Middle frontal gyrus (tissue), 1 donor: Measurements from ENCODE around the gene RMDN2.
A peak's percentile ranks its signal among the peaks of the same experiment; 100 is the strongest.
"Not testable (repeated sequence)": the region's sequence is repeated elsewhere in the genome, so short reads cannot be mapped to it uniquely, and the experiment has no call there.

Experiments used
- DNase-seq: peaks from one replicate; pipeline ENCODE4 v3.0.0-alpha.2; 2015; ENCODE audit warnings: low spot score; ENCODE audit errors: extremely low spot score

Gene RMDN2

DNA sequence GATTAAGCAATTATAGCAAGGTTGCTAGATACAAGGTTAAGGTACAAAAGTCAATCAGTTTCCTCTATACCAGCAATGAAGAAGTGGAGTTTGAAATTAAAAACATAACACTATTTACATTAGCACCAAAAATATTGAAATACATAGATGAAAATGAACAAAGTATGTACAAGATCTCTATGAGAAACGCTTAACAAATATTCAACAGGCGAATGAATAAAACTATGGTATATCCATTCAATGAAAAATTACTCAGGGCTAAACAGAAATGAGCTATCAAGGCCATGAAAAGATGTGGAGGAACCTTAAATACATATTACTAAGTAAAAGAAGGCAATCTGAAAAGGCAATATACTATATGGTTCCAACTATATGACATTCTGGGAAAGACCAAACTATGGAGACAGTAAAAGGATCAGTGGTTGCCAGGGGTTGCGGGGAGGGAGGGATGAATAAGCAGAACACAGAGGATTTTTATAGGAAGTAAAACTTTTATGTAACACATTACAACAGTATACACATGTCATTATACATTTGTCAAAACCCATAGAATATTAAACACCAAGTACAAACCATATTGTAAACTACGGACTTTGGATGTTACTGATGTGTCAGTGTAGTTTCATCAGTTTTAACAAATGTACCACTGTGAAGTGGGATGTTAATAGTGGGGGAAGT, 62.1 kb downstream of the RMDN2 start:
- DNase-seq: no peak

DNA sequence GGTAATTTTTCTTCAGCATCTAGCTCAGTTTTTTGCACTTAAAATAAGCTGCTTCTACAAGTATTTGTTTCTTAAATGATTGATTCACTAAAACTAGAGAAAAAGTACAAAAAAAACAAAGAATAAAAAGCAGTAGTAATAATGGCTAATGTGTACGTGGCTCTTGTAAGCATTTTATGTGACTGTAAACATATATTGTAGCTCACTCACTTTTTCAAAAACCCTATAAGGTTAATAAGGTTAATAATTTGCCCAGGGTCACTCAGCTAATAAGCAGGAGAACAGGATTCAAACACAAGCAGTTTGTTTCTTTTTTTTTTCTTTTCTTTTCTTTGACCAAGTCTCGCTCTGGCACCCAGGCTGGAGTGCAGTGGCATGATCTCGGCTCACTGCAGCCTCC, 67.5 kb downstream of the RMDN2 start:
- no peak for DNase-seq

DNA sequence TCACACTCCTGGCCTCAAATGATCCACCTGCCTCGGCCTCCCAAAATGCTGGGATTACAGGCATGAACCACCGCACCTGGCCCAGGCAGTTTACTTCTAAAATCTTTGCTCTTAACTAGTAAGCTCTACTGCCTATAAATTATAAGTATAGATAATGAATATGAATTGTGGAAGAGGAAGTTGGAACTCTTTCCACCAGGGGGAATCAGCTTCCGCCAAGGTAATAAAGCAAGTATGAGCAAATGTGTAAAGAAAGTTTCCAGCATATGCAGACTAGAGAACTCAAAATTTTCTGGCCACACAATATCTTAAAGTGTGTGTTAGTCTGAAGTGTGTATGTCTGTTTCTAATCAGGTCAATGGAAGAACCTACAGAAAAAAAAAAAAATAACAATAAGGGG, 68.1 kb downstream of the RMDN2 start:
- DNase-seq: no peak

DNA sequence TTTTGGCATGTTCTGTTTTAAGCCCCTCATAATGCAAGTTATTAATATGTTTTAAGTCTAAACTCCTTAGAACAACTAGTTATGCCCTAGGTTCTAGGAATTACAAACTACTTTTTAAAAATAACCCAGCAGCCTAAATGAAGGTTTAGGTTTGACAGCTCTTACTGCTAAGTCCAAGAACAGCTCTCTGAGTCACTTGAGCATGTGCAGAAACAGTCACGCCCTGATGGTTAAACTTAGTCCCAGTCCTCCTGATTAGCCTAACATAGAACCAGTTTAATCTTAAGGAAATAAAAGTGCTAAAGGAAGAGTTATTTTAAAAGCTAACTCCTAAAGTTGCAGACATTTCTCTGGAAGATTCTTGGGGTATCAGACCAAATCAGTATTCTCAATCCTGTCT, 72.5 kb downstream of the RMDN2 start:
- no peak for DNase-seq

DNA sequence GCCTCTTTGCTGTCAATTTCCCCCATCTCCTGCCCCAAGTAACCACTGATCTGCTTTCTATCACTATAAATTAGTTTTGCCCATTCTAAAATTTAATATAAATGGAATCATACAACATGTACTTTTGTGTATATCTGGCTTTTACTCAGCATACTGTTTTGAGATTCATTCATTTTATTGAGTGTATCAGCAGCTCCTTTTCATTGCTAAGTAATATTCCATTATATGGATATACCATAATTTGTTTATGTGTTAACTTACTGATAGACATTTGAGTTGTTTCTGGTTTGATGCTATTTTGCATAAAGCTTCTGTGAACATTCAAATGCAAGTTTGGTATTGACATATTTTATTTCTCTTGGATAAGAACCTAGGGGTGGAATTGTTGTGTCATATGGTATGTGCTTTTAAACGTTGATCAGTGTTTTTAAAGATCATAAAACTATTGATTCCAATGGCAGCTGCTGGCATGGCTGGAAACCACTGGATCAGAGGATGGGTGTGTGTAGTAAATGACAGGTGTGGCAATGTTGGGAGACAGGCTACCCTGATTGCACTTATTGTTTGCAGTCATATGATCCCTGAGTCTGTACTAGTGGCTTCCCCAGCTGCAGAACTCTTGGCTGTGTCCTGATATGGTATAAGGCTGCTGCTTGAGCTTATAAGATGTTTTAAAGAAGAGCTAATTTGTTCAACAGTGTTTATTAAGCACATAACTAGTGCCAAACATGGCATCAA, 75.6 kb downstream of the RMDN2 start:
- no peak for DNase-seq

DNA sequence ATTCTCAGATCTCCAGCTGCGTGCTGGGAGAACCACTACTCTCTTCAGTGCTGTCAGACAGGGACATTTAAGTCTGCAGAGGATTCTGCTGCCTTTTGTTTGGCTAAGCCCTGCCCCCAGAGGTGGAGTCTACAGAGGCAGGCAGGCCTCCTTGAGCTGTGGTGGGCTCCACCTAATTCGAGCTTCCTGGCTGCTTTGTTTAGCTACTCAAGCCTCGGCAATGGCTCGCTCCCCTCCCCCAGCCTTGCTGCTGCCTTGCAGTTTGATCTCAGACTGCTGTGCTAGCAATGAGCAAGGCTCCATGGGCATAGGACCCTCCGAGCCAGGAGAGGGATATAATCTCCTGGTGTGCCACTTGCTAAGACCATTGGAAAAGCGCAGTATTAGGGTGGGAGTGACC, 85.1 kb downstream of the RMDN2 start:
- DNase-seq: not testable (repeated sequence)

DNA sequence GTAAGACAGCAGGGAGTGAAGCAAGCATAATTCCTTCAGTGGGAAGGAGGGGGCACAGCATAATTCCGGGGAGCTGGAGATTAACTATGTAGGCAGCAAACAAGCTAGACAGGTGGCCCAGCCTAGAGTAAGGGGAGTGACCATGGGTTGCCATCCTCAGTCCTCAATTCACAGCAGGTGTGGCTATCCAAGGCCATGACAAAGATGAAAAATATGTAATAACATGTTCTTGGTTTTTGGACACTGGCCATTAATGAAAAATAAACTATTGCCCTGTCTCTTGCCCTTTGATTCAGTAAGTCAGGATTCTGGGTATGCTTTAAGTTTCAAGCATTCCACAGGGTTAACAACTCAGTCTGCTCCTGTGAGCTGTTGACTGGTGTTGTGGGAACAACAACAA, 85.9 kb downstream of the RMDN2 start:
- no peak for DNase-seq

DNA sequence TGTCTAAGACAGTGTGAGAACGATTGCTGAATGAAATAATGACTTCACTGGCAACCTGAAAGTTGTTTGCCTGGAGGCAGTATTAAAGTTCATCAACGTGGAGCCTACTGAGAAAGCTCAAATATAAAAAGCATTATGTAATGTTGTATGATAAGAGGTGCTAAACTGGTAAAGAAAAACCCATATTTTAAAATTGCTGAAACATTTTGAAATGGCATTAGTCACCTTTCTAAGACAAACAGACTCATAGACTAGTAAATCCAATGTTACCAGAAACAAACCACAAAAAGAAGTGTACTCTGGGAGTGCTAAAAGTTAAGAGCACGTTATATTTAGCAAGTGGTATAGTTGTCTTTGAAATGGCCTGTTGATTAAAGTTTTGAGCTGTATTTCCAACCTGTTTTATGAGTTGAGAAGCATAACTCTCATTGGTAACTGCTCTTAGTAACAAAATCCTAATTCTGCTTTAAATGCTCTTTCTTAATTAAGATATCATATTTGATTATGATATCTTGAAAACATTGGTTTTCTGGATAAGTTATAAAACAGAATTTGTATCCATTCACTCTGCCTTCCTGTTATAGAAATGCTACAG, 88.2 kb downstream of the RMDN2 start:
- no peak for DNase-seq

DNA sequence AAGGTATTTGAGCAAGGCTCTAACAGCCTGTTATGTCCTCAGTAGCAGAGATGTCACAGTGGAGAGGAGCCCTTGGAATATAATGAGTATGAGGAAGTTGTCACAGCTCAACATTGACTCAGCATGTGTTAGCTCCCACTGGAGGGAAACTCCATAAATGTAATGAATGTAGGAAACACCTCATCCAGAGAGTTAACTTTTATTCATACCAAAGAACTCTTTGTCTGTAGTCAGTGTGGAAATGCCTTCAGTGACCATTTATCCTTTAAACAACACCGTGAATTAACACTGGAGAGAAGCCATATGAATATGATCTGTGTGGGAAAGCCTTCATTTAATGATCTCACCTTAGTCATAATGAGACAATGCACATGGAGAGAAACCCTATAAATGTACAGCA, 91.1 kb downstream of the RMDN2 start:
- DNase-seq: no peak

DNA sequence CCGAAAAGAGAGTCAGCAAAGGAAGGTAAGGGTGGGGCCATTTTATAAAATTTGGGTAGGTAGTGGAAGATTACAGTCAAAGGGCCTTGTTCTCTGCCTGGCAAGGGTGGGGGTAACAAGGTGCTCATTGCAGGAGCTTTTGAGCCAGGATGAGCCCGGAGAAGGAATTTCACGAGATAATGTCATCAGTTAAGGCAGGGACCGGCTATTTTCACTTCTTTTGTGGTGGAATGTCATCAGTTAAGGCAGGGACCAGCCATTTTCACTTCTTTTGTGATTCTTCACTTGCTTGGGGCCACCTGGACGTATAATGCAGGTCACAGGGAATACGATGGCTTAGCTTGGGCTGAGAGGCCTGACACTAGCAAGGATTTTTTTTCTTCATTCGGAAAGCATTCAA, 92.7 kb downstream of the RMDN2 start:
- no peak for DNase-seq

DNA sequence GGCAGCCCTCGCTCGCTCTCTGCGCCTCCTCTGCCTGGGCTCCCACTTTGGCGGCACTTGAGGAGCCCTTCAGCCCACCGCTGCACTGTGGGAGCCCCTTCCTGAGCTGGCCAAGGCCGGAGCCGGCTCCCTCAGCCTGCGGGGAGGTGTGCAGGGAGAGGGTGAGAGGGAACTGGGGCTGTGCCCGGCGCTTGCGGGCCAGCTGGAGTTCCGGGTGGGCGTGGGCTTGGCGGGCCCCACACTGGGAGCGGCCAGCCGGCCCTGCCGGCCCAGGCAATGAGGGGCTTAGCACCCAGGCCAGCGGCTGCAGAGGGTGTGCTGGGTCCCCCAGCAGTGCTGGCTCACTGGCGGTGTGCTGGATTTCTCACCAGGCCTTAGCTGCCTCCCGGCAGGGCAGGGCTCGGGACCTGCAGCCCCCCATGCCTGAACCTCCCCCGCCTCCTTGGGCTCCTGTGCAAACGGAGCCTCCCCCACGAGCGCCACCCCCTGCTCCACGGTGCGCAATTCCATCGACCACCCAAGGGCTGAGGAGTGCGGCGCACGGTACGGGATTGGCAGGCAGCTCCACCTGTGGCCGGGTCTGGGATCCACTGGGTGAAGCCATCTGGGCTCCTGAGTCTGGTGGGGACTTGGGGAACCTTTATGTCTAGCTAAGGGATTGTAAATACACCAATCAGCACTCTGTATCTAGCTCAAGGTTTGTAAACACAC, 95.4 kb downstream of the RMDN2 start:
- DNase-seq: not testable (repeated sequence)

DNA sequence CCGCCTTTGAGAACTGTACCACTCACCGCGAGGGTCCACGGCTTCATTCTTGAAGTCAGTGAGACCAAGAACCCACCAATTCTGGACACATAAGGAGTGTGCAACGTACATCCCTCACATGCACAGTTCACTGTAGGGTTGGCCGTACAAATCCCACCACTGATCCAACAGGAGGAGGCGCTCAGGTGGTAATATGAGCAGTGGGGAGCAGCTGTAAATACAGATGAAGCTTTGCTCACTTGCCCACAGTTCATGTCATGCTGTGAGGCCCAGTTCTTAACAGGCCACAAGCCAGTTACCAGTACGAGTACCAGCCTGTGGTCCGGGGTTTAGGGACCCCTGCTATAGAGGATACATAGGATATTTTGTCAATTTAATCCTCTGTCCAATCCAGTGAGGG, 96.5 kb downstream of the RMDN2 start:
- DNase-seq: no peak

DNA sequence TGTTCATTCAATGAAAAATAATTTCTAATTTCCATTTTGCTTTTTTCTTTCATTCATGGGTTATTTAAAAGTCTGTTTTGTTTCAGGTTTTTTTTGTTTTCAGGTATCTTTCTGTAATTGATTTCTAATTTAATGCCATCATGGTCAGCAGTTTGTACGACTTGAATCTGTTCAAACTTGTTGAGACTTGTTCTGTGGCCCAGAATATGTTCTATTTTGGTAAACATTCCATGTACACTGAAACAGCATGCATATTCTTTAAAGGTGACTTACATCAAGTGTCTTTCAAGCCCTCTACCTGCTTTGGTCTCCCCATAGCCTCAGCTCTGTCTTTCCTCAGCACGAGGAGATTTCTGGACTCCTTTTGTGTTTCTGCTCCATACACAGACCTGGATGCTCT, 101.8 kb downstream of the RMDN2 start:
- DNase-seq: no peak

DNA sequence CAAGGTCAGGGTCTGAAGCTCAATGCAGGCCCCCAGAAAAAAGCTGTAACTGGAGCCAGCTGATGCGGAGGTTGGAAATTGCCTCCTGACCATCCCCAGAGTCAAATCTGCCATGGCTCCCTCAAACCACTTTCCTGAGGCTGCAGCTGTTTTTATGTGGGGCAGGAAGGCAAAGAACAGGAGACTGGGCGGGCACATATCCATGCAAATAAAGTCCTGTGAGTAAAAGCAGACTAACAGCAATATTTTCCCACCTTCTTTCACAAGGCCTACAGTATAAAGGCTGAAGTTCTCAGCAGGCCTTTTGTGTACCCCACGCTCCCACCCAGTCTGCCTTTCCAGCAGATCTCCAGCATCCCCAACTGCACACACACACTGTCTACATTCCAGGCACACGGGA, 103.7 kb downstream of the RMDN2 start:
- no peak for DNase-seq

DNA sequence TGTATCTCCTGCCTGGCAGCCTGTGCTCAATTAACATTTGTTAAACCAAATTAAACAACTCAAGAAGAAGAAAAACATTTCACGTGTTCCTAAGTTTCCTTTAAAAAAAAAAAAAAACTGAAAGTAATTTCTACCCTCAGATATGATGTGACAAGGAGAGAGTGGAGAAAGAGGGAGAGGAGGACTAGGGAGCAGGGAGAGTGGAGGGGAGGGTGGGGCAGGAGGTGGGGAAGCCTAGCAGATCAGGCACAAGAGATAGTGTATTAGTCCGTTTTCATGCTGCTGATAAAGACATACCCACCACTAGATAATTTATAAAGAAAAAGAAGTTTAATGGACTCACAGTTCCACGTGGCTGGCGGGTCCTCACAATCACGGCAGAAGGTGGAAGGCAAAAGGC, 104.4 kb downstream of the RMDN2 start:
- DNase-seq: no peak

DNA sequence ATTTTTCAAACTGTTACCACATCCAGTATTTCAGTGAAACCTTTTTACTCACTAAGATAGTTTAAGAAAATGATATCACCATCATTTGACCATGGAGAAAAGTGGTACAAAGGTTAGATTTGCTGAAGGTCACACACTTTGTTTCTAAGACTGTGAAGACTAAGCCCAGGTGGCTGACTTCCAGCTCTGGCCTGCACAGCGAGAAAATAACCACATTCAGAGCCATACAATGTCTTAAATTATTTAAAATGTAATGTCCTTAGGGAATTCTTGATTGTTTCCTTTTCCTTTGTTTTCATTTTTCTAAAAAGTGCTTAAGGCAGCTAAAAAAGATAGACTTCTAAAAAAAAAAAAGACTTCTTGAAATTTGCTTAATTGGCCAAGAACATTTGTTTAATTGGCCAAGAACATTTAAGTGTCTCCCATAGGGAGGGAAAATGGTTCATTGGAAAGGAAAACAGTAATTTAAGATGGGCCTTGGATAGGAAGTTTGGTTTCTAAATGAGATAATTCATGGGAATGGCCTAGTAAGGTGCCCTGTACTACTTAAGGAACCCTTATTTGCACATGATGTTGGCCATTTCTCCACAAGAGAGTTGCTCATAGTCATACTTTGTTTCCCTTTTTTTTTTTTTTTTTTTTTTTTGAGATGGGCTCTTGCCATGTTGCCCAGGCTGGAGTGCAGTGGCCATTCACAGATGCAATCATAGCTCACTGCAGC, 105.7 kb downstream of the RMDN2 start:
- DNase-seq: no peak

DNA sequence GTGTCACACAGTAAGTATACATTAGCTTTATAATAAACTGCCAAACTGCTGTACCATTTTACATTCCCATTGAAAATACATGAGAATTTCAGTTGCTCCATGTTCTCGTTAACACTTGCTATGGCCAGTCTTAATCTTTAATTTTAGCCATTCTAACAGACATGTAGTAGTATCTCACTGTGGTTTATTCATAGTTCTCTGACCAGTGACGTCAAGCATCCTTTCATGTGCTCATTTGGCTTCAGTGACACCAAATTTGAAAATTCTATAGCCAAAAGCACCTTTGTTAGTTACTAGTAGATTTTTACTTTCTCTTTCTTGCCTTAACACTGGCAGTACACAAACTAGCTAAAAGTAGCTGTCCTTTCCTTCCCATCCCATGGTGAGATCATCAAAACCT, 107.9 kb downstream of the RMDN2 start:
- no peak for DNase-seq

DNA sequence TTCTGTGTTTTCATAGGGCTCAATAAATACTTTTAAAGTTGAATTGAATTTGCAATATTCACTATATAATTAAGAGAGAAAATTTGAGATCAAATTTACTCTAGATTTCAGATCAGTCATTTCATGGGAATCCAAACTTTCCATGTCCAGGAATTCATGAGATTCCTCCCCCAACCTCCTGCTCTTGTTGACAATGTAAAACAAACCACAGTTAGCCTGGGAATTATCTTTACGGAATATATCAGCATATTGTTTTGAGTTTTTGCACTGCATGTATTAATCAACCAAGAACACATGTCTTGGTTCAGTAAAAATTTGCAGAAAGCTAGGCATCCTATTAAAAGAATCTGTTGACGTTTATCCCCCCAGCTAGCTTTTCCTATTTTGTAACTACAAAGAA, 108.6 kb downstream of the RMDN2 start:
- DNase-seq: no peak

DNA sequence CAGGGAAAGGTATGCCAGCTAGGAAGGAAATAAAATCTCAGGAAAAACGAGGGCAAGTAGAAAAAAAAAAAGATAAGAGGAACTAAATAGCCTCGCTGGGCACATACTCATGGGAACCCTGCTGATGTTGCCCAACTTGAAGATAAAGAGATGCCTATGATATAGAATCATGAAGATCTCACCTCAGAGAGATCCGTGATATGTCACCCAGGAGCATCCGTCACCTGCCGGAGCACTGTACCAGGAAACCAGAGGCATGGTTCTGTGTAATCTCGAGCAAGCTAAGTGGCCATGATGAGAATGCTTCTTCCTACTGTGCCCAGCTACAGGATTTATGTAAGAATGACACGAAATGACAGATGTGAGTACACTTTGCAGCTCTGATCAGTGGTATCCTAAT, 110.9 kb downstream of the RMDN2 start:
- no peak for DNase-seq

DNA sequence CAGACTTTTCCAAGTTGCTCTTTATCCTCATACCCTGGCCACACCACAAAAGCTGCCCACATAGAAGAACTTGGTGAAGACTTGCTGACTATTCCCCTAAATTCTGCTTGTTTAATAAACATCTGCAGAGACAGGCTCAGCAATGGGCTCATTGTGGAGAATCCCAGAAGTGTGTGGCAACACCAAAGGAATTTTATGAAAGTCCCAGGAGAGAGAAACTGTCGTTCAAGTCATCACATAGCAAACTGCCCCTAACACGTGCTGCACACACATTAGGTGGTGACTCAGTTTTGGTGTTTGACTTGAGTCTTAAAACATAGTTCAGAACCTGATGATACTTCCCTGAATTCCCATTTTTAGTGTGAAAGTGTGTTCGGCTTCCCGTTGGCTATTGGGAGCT, 112.2 kb downstream of the RMDN2 start:
- DNase-seq: no peak

DNA sequence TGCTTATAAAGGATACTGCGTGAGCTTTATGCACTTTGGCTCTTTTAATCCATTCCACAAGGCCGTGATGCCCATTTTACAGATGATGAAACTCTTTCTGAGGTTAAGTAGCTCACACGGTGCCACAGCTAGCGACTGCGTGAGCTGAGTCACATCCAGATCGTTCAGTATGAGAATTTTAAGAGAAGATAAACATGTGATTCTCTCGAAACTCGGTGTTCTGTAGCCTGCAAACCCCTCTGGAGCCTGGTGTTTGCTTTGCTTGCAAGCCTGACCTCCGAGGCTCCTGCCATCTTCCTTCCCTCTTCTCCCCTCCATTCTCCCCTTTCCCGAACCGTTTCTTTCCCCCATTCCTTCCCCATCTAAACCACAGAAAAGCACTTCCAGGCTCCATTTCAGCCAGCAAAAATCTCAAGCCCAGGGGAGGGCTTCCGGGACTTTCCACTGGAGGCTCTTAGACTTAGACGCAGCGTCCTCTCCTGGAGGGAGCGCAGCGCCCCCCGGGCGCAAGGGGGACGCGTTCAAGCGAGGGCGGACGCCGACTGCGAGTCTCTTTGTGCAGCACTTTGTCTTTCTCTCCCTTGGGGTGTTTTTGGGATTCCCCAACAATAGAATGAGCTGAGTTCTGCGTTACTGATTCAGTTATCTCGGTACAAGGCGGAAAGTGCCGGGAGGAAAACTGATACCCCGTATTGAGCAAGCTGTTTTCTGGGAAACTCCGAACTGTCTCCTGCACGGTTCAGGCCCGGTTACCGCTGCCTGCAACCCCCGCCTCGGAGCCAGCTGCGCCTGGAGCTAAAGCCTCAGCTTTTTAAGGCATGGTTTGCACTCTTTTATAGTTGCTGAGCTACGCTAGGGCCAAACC, 112.9 kb downstream of the RMDN2 start:
- peak; percentile 4 for DNase-seq
